Uterus (tissue), 2 donors: ENCODE data around the gene SWI5.

Source experiments
- CTCF ChIP-seq, 4 experiments: fragments of 200-600 bp in 2 of 4; fragments of 450-650 bp in 2 of 4; sonication (generic) in 2 of 4; IDR thresholded peaks; one replicate each; pipeline ENCODE4 v1.5.1; 2016 to 2019; ENCODE audit warnings: antibody characterized with exemption in 4 of 4, mild to moderate bottlenecking in 2 of 4, moderate library complexity in 1 of 4
- POLR2A ChIP-seq, 2 donors: fragments of 450-650 bp; IDR thresholded peaks; one replicate each; pipeline ENCODE4 v1.6.1; 2016; ENCODE audit warnings: antibody characterized with exemption in 2 of 2, mild to moderate bottlenecking in 1 of 2, moderate library complexity in 1 of 2

GRCh38 chr9:128271512-128271911 lies 4.6 kb upstream of the SWI5 start:
- TF ChIP-seq CTCF (IDR thresholded peaks at IDR 0.05) (no peak), POLR2A (IDR thresholded peaks at IDR 0.05) (no peak)
